Measurements from ENCODE around the gene PACRG.

Gene PACRG

GRCh38 chr6:163197839-163198238 lies 470.1 kb downstream of the PACRG start:
- no peaks in the 10 kb centered on the region for H3K36me3 ChIP-seq (ENCODE audit: insufficient read depth)
- H4K20me1 ChIP-seq (ENCODE audit: insufficient read depth): no peaks in the 10 kb centered on the region
- TF ChIP-seq CTCF (conservative IDR thresholded peaks at IDR 0.05; ENCODE audit: low read depth, low read length): no peak
- H3K4me1 ChIP-seq (ENCODE audit: low read depth, poor library complexity, severe bottlenecking): no peaks in the 10 kb centered on the region
- H2AFZ ChIP-seq (ENCODE audit: low read depth): no peak overlapping the region
- no peaks in the 10 kb centered on the region for H3K79me2 ChIP-seq (ENCODE audit: insufficient read depth, low read depth)
- no peaks in the 10 kb centered on the region for H3K27me3 ChIP-seq (ENCODE audit: insufficient read depth, low read depth)
- no peak overlapping the region for H3K4me2 ChIP-seq
- H3K27ac ChIP-seq: no peak overlapping the region
- no peak overlapping the region for H3K4me3 ChIP-seq (IDR thresholded peaks at IDR 0.05; ENCODE audit: insufficient read depth, low read depth, low read length)
- H3K9ac ChIP-seq: no peak overlapping the region

- Histone ChIP-seq H3K9ac (no peak overlapping the region), H3K79me2 (ENCODE audit: insufficient read depth, low read depth) (no peaks in the 10 kb centered on the region), H3K27me3 (ENCODE audit: insufficient read depth, low read depth) (no peaks in the 10 kb centered on the region), H4K20me1 (ENCODE audit: insufficient read depth) (no peaks in the 10 kb centered on the region), H3K4me3 (IDR thresholded peaks at IDR 0.05; ENCODE audit: insufficient read depth, low read depth, low read length) (no peak overlapping the region), H2AFZ (ENCODE audit: low read depth) (no peak overlapping the region), H3K36me3 (ENCODE audit: insufficient read depth) (no peaks in the 10 kb centered on the region), H3K4me1 (ENCODE audit: low read depth, poor library complexity, severe bottlenecking) (no peaks in the 10 kb centered on the region), H3K27ac (no peak overlapping the region), H3K4me2 (no peak overlapping the region)
- TF ChIP-seq CTCF (conservative IDR thresholded peaks at IDR 0.05; ENCODE audit: low read depth, low read length): no peak
Observed at GRCh38 chr6:163198396-163198795, 470.6 kb downstream of the PACRG start.

- TF ChIP-seq CTCF (conservative IDR thresholded peaks at IDR 0.05; ENCODE audit: low read depth, low read length): no peak
- Histone ChIP-seq H3K27me3 (ENCODE audit: insufficient read depth, low read depth) (no peaks in the 10 kb centered on the region), H3K4me1 (ENCODE audit: low read depth, poor library complexity, severe bottlenecking) (no peaks in the 10 kb centered on the region)
Observed at GRCh38 chr6:163199371-163199770, 471.6 kb downstream of the PACRG start.

GRCh38 chr6:163200289-163200688 lies 472.5 kb downstream of the PACRG start:
- Histone ChIP-seq H3K4me1 (ENCODE audit: low read depth, poor library complexity, severe bottlenecking) (no peaks in the 10 kb centered on the region), H3K79me2 (ENCODE audit: insufficient read depth, low read depth) (no peaks in the 10 kb centered on the region), H3K4me3 (IDR thresholded peaks at IDR 0.05; ENCODE audit: insufficient read depth, low read depth, low read length) (no peak overlapping the region), H3K27ac (no peak overlapping the region), H3K9ac (no peak overlapping the region), H2AFZ (ENCODE audit: low read depth) (no peak overlapping the region), H3K27me3 (ENCODE audit: insufficient read depth, low read depth) (no peaks in the 10 kb centered on the region), H4K20me1 (ENCODE audit: insufficient read depth) (no peaks in the 10 kb centered on the region), H3K36me3 (ENCODE audit: insufficient read depth) (no peaks in the 10 kb centered on the region), H3K4me2 (no peak overlapping the region)
- TF ChIP-seq CTCF (conservative IDR thresholded peaks at IDR 0.05; ENCODE audit: low read depth, low read length): no peak

More at GRCh38 chr6:163199371-163199770, 471.6 kb downstream of the PACRG start:
- no peak overlapping the region for H3K4me2 ChIP-seq
- H2AFZ ChIP-seq (ENCODE audit: low read depth): no peak overlapping the region
- no peak overlapping the region for H3K27ac ChIP-seq
- H3K79me2 ChIP-seq (ENCODE audit: insufficient read depth, low read depth): no peaks in the 10 kb centered on the region
- no peak overlapping the region for H3K9ac ChIP-seq
- no peak overlapping the region for H3K4me3 ChIP-seq (IDR thresholded peaks at IDR 0.05; ENCODE audit: insufficient read depth, low read depth, low read length)
- no peaks in the 10 kb centered on the region for H3K36me3 ChIP-seq (ENCODE audit: insufficient read depth)
- no peaks in the 10 kb centered on the region for H4K20me1 ChIP-seq (ENCODE audit: insufficient read depth)
